H9 (cell line): Measurements from ENCODE around the gene ERCC6L2. TPM values are rescaled to one million over a fixed set of nuclear protein-coding genes. Genes with fewer than 3 reads are reported as not detected.

Source experiments
- DNase-seq: peaks from one replicate; pipeline ENCODE4 v3.0.0-alpha.2; 2017
- H2AFZ ChIP-seq: one replicate; pipeline ENCODE4 v1.6.1; 2013; ENCODE audit warnings: mild to moderate bottlenecking, low read length, control low read depth, moderate library complexity
- H2AK5ac ChIP-seq: 2 replicates; pipeline ENCODE4 v1.6.1; 2013; ENCODE audit warnings: low read length, control low read depth, mixed read lengths; ENCODE audit not compliant: insufficient read length
- H2BK120ac ChIP-seq: one replicate; pipeline ENCODE4 v1.6.1; 2013; ENCODE audit warnings: low read depth, mild to moderate bottlenecking, low read length, control low read depth, inconsistent platforms; ENCODE audit not compliant: poor library complexity, severe bottlenecking
- H2BK12ac ChIP-seq: 2 replicates; pipeline ENCODE4 v1.6.1; 2013; ENCODE audit warnings: low read length, control low read depth, mixed read lengths, low read depth; ENCODE audit not compliant: insufficient read length
- H2BK15ac ChIP-seq: 2 replicates; pipeline ENCODE4 v1.6.1; 2013; ENCODE audit warnings: low read depth, low read length, control low read depth
- H2BK20ac ChIP-seq: one replicate; pipeline ENCODE4 v1.6.1; 2013; ENCODE audit warnings: low read depth, mild to moderate bottlenecking, low read length, control low read depth, inconsistent platforms; ENCODE audit not compliant: poor library complexity, severe bottlenecking
- H2BK5ac ChIP-seq: 2 replicates; pipeline ENCODE4 v1.6.1; 2013; ENCODE audit warnings: low read length, control low read depth, mixed read lengths; ENCODE audit not compliant: insufficient read length
- H3K14ac ChIP-seq: 2 replicates; pipeline ENCODE4 v1.6.1; 2013; ENCODE audit warnings: low read length, control low read depth; ENCODE audit not compliant: insufficient read depth
- H3K18ac ChIP-seq: 2 replicates; pipeline ENCODE4 v1.6.1; 2013; ENCODE audit warnings: low read depth, mild to moderate bottlenecking, mixed read lengths, low read length, control low read depth; ENCODE audit not compliant: insufficient read length
- H3K23ac ChIP-seq: 2 replicates; pipeline ENCODE4 v1.6.1; 2013; ENCODE audit warnings: low read length, control low read depth, mixed read lengths, low read depth; ENCODE audit not compliant: insufficient read length
- H3K23me2 ChIP-seq: 2 replicates; pipeline ENCODE4 v1.6.1; 2013; ENCODE audit warnings: low read depth, mild to moderate bottlenecking, mixed read lengths, low read length, control low read depth; ENCODE audit not compliant: insufficient read length, poor library complexity, severe bottlenecking
- H3K27ac ChIP-seq: 2 replicates; pipeline ENCODE4 v1.5.1; 2013; ENCODE audit warnings: low read length, control low read depth, mixed read lengths, low read depth; ENCODE audit not compliant: insufficient read length
- H3K27me3 ChIP-seq: 2 replicates; pipeline ENCODE4 v1.6.1; 2013; ENCODE audit warnings: low read length, control low read depth, inconsistent platforms; ENCODE audit not compliant: insufficient read depth
- H3K4ac ChIP-seq: 2 replicates; pipeline ENCODE4 v1.6.1; 2013; ENCODE audit warnings: low read depth, mild to moderate bottlenecking, control low read depth, inconsistent platforms, low read length, moderate library complexity
- H3K4me1 ChIP-seq: 2 replicates; pipeline ENCODE4 v1.6.1; 2013; ENCODE audit warnings: low read length, control low read depth, inconsistent platforms; ENCODE audit not compliant: insufficient read depth
- H3K4me2 ChIP-seq: 2 replicates; pipeline ENCODE4 v1.6.1; 2013; ENCODE audit warnings: low read length, control low read depth, mixed read lengths; ENCODE audit not compliant: insufficient read length, insufficient read depth
- H3K56ac ChIP-seq: 2 replicates; pipeline ENCODE4 v1.6.1; 2013; ENCODE audit warnings: low read depth, mild to moderate bottlenecking, mixed read lengths, low read length, control low read depth; ENCODE audit not compliant: insufficient read length
- H3K79me1 ChIP-seq: 2 replicates; pipeline ENCODE4 v1.6.1; 2013; ENCODE audit warnings: low read depth, mild to moderate bottlenecking, moderate library complexity, low read length, control low read depth, inconsistent platforms; ENCODE audit not compliant: insufficient read depth, poor library complexity, severe bottlenecking
- H3K79me2 ChIP-seq: 2 replicates; pipeline ENCODE4 v1.6.1; 2013; ENCODE audit warnings: low read length, control low read depth, inconsistent platforms; ENCODE audit not compliant: insufficient read depth
- H3K9ac ChIP-seq: 2 replicates; pipeline ENCODE4 v1.6.1; 2013; ENCODE audit warnings: low read length, control low read depth, mixed read lengths; ENCODE audit not compliant: insufficient read length; ENCODE audit errors: extremely low read depth
- H3K9me3 ChIP-seq: one replicate; pipeline ENCODE4 v1.6.1; 2013; ENCODE audit warnings: low read depth, low read length, inconsistent platforms; ENCODE audit not compliant: control insufficient read depth
- H3T11ph ChIP-seq: one replicate; pipeline ENCODE4 v1.6.1; 2013; ENCODE audit warnings: mild to moderate bottlenecking, low read length, control low read depth, inconsistent platforms
- H4K20me1 ChIP-seq: one replicate; pipeline ENCODE4 v1.6.1; 2013; ENCODE audit not compliant: control insufficient read depth, insufficient read length, insufficient read depth
- H4K5ac ChIP-seq: 2 replicates; pipeline ENCODE4 v1.6.1; 2013; ENCODE audit warnings: low read depth, mild to moderate bottlenecking, mixed read lengths, low read length, control low read depth; ENCODE audit not compliant: insufficient read length
- H4K8ac ChIP-seq: replicated peaks from 2 replicates; pipeline ENCODE4 v1.6.1; 2013; ENCODE audit warnings: low read length, control low read depth, mixed read lengths, low read depth; ENCODE audit not compliant: insufficient read length
- H4K91ac ChIP-seq: 2 replicates; pipeline ENCODE4 v1.6.1; 2013; ENCODE audit warnings: low read depth, mild to moderate bottlenecking, moderate library complexity, mixed read lengths, low read length, control low read depth; ENCODE audit not compliant: insufficient read length
- H3K27ac Mint-ChIP-seq, 3 experiments: 2 replicates in 2 of 3; 3 replicates in 1 of 3; pipeline ENCODE4 v1.8.0; 2020 to 2021; ENCODE audit warnings: mixed read lengths in 3 of 3, mild to moderate bottlenecking in 1 of 3, moderate library complexity in 1 of 3
- H3K27me3 Mint-ChIP-seq: 2 replicates; pipeline ENCODE4 v1.8.0; 2021; ENCODE audit warnings: low read depth, mild to moderate bottlenecking, moderate library complexity, mixed read lengths
- H3K36me3 Mint-ChIP-seq, 3 experiments: 2 replicates in 2 of 3; 3 replicates in 1 of 3; pipeline ENCODE4 v1.8.0; 2020 to 2021; ENCODE audit warnings: low read depth in 3 of 3, mixed read lengths in 3 of 3; ENCODE audit not compliant: insufficient read depth in 1 of 3
- H3K4me1 Mint-ChIP-seq, 2 experiments: 2 replicates each; pipeline ENCODE4 v1.8.0; 2020; ENCODE audit warnings: mixed read lengths in 2 of 2
- H3K4me3 Mint-ChIP-seq, 2 experiments: 2 replicates in 1 of 2; 3 replicates in 1 of 2; pipeline ENCODE4 v1.8.0; 2020 to 2021; ENCODE audit warnings: mild to moderate bottlenecking in 2 of 2, mixed read lengths in 2 of 2, moderate library complexity in 1 of 2
- H3K9me3 Mint-ChIP-seq, 2 experiments: 2 replicates in 1 of 2; 3 replicates in 1 of 2; pipeline ENCODE4 v1.8.0; 2020; ENCODE audit warnings: mild to moderate bottlenecking in 2 of 2, mixed read lengths in 2 of 2, moderate library complexity in 1 of 2
- WGBS: extraction: QIAGEN DNeasy Blood & Tissue Kit; methylation state at CpG from one replicate; pipeline ENCODE4 v1.1.7; 2013; ENCODE audit warnings: missing lambda C conversion rate, low lambda C conversion rate, mixed read lengths; ENCODE audit not compliant: insufficient read length; ENCODE audit errors: extremely low coverage; 5-methylcytosine and 5-hydroxymethylcytosine counted together
- total RNA-seq: library from RNA; stranded (reverse); gene quantifications from 2 replicates; pipeline ENCODE4 v1.2.1, GENCODE V29; 2021
- TF ChIP-seq, protein P1 (sequence below): fragments of 200-600 bp; sonication (generic); conservative IDR thresholded peaks from 3 replicates; pipeline ENCODE4 v1.8.0; 2021; ENCODE audit warnings: antibody characterized with exemption, mild to moderate bottlenecking

The ERCC6L2 gene
- total RNA-seq, 1 experiment from 2014 or later: 57.7 TPM

DNA sequence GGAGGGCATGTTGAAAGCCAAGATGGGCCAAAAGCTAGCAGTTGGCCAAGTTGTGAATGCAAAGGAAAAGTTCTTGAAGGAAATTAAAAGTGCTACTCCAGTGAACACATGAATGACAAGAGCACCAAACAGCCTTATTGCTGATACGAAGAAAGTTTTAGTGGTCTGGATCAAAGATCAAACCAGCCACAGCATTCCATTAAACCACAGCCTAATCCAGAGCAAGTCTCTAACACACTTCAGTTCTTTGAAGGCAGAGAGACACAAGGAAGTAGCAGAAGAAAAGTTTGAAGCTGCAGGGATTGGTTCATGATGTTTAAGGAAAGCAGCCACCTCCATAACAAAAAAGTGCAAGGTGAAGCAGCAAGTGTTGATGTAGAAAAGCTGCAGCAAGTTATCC, 71.6 kb downstream of the ERCC6L2 start:
- no peak overlapping the region for H2BK5ac ChIP-seq
- Mint-ChIP-seq H3K27ac (no peak overlapping the region), H3K4me1 (no peaks in the 10 kb centered on the region), H3K4me3 (no peak overlapping the region), H3K27me3 (no peaks in the 10 kb centered on the region), H3K36me3 (peaks cover 70 to 87% (median 71%) of the 10 kb centered on the region in 3 experiments), H3K9me3 (peaks cover 16 to 20% of the 10 kb centered on the region in 2 experiments)
- H3K18ac ChIP-seq: no peak overlapping the region
- H3K23ac ChIP-seq: no peak overlapping the region
- no peak overlapping the region for H2BK120ac ChIP-seq
- no peak overlapping the region for H3T11ph ChIP-seq
- H4K20me1 ChIP-seq: no peaks in the 10 kb centered on the region
- H3K9me3 ChIP-seq: peaks cover 6% of the 10 kb centered on the region
- no peaks in the 10 kb centered on the region for H3K23me2 ChIP-seq
- H3K79me2 ChIP-seq: no peaks in the 10 kb centered on the region
- no peak overlapping the region for H2AK5ac ChIP-seq
- H2BK12ac ChIP-seq: no peak overlapping the region
- H2BK15ac ChIP-seq: no peak overlapping the region
- no peak overlapping the region for H4K91ac ChIP-seq
- no peak overlapping the region for H2BK20ac ChIP-seq
- H4K5ac ChIP-seq: no peak overlapping the region
- no peak overlapping the region for H3K56ac ChIP-seq
- H3K4me1 ChIP-seq: no peaks in the 10 kb centered on the region
- H3K4me2 ChIP-seq: no peak overlapping the region
- no CpG with 5 or more reads among the region's 1 CpG for WGBS
- TF ChIP-seq, protein P1, sequence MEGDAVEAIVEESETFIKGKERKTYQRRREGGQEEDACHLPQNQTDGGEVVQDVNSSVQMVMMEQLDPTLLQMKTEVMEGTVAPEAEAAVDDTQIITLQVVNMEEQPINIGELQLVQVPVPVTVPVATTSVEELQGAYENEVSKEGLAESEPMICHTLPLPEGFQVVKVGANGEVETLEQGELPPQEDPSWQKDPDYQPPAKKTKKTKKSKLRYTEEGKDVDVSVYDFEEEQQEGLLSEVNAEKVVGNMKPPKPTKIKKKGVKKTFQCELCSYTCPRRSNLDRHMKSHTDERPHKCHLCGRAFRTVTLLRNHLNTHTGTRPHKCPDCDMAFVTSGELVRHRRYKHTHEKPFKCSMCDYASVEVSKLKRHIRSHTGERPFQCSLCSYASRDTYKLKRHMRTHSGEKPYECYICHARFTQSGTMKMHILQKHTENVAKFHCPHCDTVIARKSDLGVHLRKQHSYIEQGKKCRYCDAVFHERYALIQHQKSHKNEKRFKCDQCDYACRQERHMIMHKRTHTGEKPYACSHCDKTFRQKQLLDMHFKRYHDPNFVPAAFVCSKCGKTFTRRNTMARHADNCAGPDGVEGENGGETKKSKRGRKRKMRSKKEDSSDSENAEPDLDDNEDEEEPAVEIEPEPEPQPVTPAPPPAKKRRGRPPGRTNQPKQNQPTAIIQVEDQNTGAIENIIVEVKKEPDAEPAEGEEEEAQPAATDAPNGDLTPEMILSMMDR: no peak
- no peak overlapping the region for H2AFZ ChIP-seq
- H3K9ac ChIP-seq: no peak overlapping the region
- H3K79me1 ChIP-seq: no peaks in the 10 kb centered on the region
- no peak for DNase-seq
- H3K27me3 ChIP-seq: no peaks in the 10 kb centered on the region
- H3K14ac ChIP-seq: no peak overlapping the region
- no peak overlapping the region for H4K8ac ChIP-seq
- no peak overlapping the region for H3K4ac ChIP-seq
- no peak overlapping the region for H3K27ac ChIP-seq
